ENCODE data around the gene ANKFY1. TPM values are rescaled to one million over a fixed set of nuclear protein-coding genes. Genes with fewer than 3 reads are reported as not detected.

Gene ANKFY1
- total RNA-seq, 1 experiment from 2014 or later = 18.5 TPM

DNA sequence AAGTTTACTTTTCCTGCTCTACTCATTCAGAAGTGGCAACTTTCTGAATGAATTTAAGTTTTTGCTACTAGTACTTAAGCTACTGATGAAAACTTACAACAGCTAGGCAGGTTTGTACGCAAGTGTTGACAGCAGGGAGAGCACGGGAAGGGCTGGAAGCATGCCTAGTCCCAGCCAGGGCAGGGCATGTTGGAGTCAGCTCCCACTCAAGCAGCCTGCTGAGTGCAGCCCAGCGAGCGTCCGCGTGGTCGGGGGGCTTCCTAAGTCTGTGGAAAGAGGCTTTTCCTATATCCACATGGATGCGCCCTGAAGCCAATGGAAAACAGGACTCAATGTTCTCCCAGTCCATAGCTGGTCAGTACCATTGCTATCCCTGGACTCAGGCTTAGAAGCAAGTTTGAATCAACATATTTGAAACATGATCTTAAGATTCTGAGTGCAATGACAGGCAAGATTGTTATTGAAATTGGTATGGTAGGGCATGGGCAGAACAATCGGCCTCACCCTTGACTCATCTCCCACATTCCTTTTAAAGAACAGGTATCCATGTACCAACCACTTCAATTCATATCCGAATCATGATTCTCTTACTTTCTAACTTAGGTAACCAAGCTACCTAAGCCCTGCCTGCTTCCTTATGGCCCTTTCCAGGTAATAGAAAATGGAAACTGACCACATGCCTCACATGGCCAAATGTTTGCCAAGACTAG is 98.3 kb downstream of the ANKFY1 start:
- intact Hi-C loops (cut with micrococcal nuclease) = no loop called here
- H3K4me1 ChIP-seq (ENCODE audit: insufficient read depth, low read length) = peaks cover 26% of the 10 kb centered on the region
- H3K4me2 ChIP-seq (ENCODE audit: low read length) = no peak overlapping the region
- H3K27ac ChIP-seq (ENCODE audit: low read length) = no peak overlapping the region
- TF ChIP-seq, protein P1, sequence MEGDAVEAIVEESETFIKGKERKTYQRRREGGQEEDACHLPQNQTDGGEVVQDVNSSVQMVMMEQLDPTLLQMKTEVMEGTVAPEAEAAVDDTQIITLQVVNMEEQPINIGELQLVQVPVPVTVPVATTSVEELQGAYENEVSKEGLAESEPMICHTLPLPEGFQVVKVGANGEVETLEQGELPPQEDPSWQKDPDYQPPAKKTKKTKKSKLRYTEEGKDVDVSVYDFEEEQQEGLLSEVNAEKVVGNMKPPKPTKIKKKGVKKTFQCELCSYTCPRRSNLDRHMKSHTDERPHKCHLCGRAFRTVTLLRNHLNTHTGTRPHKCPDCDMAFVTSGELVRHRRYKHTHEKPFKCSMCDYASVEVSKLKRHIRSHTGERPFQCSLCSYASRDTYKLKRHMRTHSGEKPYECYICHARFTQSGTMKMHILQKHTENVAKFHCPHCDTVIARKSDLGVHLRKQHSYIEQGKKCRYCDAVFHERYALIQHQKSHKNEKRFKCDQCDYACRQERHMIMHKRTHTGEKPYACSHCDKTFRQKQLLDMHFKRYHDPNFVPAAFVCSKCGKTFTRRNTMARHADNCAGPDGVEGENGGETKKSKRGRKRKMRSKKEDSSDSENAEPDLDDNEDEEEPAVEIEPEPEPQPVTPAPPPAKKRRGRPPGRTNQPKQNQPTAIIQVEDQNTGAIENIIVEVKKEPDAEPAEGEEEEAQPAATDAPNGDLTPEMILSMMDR (conservative IDR thresholded peaks at IDR 0.05; ENCODE audit: low read depth, low read length) = no peak
- TF ChIP-seq EZH2phosphoT487 (IDR thresholded peaks at IDR 0.05; ENCODE audit: borderline replicate concordance, low read length) (no peak), EZH2 (IDR thresholded peaks at IDR 0.05; ENCODE audit: low read length, unreplicated experiment) (no peak)
- ATAC-seq = no peak
- H3K36me3 ChIP-seq (ENCODE audit: low read depth, low read length) = peaks cover 5% of the 10 kb centered on the region; the same call in 1 of the 2 replicates
- H3K9ac ChIP-seq (ENCODE audit: low read length) = no peak overlapping the region
- H3K27me3 ChIP-seq (ENCODE audit: low read length) = no peaks in the 10 kb centered on the region
- no peak overlapping the region for H3K4me3 ChIP-seq (ENCODE audit: low read length)
- no peak overlapping the region for H2AFZ ChIP-seq (ENCODE audit: low read length)
- H3K79me2 ChIP-seq (ENCODE audit: low read length) = no peaks in the 10 kb centered on the region
- ChIA-PET CTCF (no interaction called here), POLR2A (ENCODE audit: unreplicated experiment) (no interaction called here)
- no peaks in the 10 kb centered on the region for H4K20me1 ChIP-seq (ENCODE audit: low read length)
- no peaks in the 10 kb centered on the region for H3K9me2 ChIP-seq (replicated peaks; ENCODE audit: low read length)
- no peaks in the 10 kb centered on the region for H3K9me3 ChIP-seq (ENCODE audit: low read length)
- peaks cover 7% of the 10 kb centered on the region for H3F3A ChIP-seq (ENCODE audit: low read length, unreplicated experiment)
- no peak for DNase-seq
- BruUV-seq (replicated peaks) = no TSS peak

DNA sequence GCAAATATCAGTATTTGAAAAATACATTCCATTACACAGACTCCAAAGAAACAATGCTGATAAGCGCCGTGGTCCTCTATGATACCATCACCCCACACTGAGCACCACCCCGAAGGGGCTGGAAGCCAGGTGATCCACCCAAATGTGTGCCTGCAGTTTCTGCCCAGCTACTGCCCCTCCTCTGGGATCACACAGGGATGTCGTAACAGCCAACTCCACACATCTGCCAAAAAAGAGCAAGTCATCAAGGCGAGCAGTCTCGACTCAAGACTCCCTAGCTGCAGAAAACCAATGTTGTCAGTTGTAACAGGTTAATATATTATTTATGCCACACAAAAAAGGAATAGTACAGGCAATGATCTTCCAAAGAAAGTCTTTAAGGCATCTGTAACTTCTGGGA is 99.8 kb downstream of the ANKFY1 start:
- H3K9me2 ChIP-seq (replicated peaks; ENCODE audit: low read length) = no peaks in the 10 kb centered on the region
- intact Hi-C loops (cut with micrococcal nuclease) = no loop called here
- H3K36me3 ChIP-seq (ENCODE audit: low read depth, low read length) = peaks cover 1% of the 10 kb centered on the region; the same call in 1 of the 2 replicates
- H3F3A ChIP-seq (ENCODE audit: low read length, unreplicated experiment) = peaks cover 7% of the 10 kb centered on the region
- ChIA-PET POLR2A (ENCODE audit: unreplicated experiment) (no interaction called here), CTCF (no interaction called here)
- peaks cover 26% of the 10 kb centered on the region for H3K4me1 ChIP-seq (ENCODE audit: insufficient read depth, low read length)
- no peak overlapping the region for H3K4me3 ChIP-seq (ENCODE audit: low read length)
- H3K4me2 ChIP-seq (ENCODE audit: low read length) = no peak overlapping the region
- no peak overlapping the region for H2AFZ ChIP-seq (ENCODE audit: low read length)
- no peaks in the 10 kb centered on the region for H3K27me3 ChIP-seq (ENCODE audit: low read length)
- no peaks in the 10 kb centered on the region for H3K79me2 ChIP-seq (ENCODE audit: low read length)
- DNase-seq (no peak), ATAC-seq (no peak)
- H4K20me1 ChIP-seq (ENCODE audit: low read length) = no peaks in the 10 kb centered on the region
- H3K27ac ChIP-seq (ENCODE audit: low read length) = no peak overlapping the region
- H3K9ac ChIP-seq (ENCODE audit: low read length) = no peak overlapping the region
- H3K9me3 ChIP-seq (ENCODE audit: low read length) = no peaks in the 10 kb centered on the region
- TSS peak; percentile 5 for BruUV-seq (replicated peaks)
- no peak for TF ChIP-seq EZH2 (IDR thresholded peaks at IDR 0.05; ENCODE audit: low read length, unreplicated experiment)
- TF ChIP-seq EZH2phosphoT487 (IDR thresholded peaks at IDR 0.05; ENCODE audit: borderline replicate concordance, low read length) = no peak
- TF ChIP-seq, protein P1 (conservative IDR thresholded peaks at IDR 0.05; ENCODE audit: low read depth, low read length) = no peak

DNA sequence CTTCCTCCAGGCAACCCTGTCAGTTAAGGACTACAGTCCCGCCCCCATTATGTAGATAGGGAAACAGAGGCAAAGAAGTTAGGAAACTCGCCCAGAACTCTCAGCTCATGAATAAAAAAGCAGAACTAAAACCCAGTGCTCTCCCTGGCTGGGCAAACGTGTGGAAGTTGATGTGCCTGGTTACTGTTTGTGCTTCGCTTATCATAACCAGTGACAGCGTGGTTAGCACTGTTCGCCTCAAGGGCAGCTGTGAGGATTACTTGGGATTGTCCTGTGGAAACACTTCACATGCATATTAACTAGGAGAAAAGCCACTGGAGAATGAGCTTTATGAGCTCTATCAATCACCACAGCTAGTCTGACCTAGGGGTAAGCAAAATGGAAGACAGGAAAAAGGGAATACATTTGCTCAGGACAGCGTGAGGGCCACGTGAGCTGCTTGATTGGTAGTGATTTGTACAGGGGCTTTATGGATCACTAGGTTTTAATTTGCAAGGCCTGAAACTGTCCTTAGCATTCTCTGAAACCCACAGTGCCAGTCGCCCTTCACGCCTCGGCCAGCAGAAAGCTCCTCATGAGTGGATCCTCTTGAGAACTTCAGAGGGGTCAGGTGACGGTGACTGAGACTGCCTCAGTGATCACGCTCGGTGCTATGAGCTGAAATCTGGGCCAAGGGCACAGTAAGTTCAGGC is 100.9 kb downstream of the ANKFY1 start:
- Histone ChIP-seq H3K27ac (ENCODE audit: low read length) (peak overlapping the region; percentile 80), H3K4me2 (ENCODE audit: low read length) (no peak overlapping the region)
- POLR2A ChIA-PET (ENCODE audit: unreplicated experiment) = no interaction called here

More for the DNA sequence above, 100.9 kb downstream of the ANKFY1 start:
- TF ChIP-seq, protein P1 (conservative IDR thresholded peaks at IDR 0.05; ENCODE audit: low read depth, low read length) = no peak
- no peak for TF ChIP-seq EZH2 (IDR thresholded peaks at IDR 0.05; ENCODE audit: low read length, unreplicated experiment)
- no peak for TF ChIP-seq EZH2phosphoT487 (IDR thresholded peaks at IDR 0.05; ENCODE audit: borderline replicate concordance, low read length)
- no peak for ATAC-seq
- Histone ChIP-seq H3K27me3 (ENCODE audit: low read length) (no peaks in the 10 kb centered on the region), H3K9me3 (ENCODE audit: low read length) (no peaks in the 10 kb centered on the region), H3K9ac (ENCODE audit: low read length) (no peak overlapping the region), H3K9me2 (replicated peaks; ENCODE audit: low read length) (no peaks in the 10 kb centered on the region), H3F3A (ENCODE audit: low read length, unreplicated experiment) (peaks cover 7% of the 10 kb centered on the region), H3K4me1 (ENCODE audit: insufficient read depth, low read length) (peaks cover 26% of the 10 kb centered on the region), H3K79me2 (ENCODE audit: low read length) (no peaks in the 10 kb centered on the region), H4K20me1 (ENCODE audit: low read length) (no peaks in the 10 kb centered on the region), H3K36me3 (ENCODE audit: low read depth, low read length) (no peaks in the 10 kb centered on the region), H2AFZ (ENCODE audit: low read length) (no peak overlapping the region), H3K4me3 (ENCODE audit: low read length) (no peak overlapping the region)
- CTCF ChIA-PET = no interaction called here
- BruUV-seq (replicated peaks) = TSS peak; percentile 4
- no peak for DNase-seq
- intact Hi-C loops (cut with micrococcal nuclease) = no loop called here

Data from PC-3 (cell line).